ENCODE measurements around the gene FBRS.

DNA sequence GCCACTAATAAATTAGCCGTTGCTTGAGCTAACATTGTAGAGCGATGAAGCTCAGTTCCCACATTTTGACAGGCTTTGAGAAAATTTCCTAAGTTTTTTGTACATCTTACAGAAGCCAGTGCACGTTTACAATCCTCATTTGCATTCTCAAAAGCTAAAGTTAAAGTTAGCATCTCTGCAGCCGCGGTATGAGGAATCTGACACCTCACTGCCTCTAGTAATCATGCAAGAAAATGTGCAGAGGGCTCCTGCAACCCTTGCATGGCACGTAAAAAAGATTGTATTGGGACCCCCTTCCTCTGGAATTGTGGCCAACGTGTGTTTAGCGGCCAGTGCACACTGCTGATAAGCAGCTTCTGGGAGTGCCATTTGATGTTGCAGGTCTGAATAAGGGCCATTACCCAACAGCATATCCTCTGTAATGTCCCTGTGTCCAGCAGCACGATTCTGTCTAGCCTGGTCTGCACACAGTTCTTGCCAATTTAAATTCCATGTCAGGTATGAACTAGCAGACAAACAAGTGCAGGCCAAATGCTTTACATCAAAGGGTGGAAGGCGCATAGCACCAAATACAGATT lies 35.7 kb upstream of the FBRS start:
- no peak for TF ChIP-seq POLR2A (IDR thresholded peaks at IDR 0.05)
- TF ChIP-seq, protein P1, sequence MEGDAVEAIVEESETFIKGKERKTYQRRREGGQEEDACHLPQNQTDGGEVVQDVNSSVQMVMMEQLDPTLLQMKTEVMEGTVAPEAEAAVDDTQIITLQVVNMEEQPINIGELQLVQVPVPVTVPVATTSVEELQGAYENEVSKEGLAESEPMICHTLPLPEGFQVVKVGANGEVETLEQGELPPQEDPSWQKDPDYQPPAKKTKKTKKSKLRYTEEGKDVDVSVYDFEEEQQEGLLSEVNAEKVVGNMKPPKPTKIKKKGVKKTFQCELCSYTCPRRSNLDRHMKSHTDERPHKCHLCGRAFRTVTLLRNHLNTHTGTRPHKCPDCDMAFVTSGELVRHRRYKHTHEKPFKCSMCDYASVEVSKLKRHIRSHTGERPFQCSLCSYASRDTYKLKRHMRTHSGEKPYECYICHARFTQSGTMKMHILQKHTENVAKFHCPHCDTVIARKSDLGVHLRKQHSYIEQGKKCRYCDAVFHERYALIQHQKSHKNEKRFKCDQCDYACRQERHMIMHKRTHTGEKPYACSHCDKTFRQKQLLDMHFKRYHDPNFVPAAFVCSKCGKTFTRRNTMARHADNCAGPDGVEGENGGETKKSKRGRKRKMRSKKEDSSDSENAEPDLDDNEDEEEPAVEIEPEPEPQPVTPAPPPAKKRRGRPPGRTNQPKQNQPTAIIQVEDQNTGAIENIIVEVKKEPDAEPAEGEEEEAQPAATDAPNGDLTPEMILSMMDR (IDR thresholded peaks at IDR 0.05) = no peak

Data from testis (tissue), 2 donors.